ENCODE measurements around the gene MCUB.

The MCUB gene

DNA sequence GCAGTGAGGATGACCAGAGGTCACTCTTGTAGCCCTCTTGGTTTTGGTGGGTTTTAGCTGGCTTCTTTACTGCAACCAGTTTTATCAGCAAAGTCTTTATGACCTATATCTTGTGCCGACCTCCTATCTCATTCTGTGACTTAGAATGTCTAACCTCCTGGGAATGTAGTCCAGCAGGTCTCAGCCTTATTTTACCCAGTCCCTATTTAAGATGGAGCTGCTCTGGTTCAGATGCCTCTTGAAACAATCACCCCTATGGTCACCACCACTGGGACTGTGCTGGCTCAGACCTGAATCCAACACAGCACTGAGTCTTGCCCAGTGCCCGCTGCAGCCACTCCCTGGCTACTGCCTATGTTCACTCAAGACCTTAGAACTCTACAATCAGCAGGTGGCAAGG is 49.4 kb downstream of the MCUB start:
- no peaks in the 10 kb centered on the region for H3K4me1 ChIP-seq (ENCODE audit: insufficient read depth, poor library complexity, severe bottlenecking)
- H3K36me3 ChIP-seq (ENCODE audit: low read depth), result no peaks in the 10 kb centered on the region
- H3K27me3 ChIP-seq (ENCODE audit: insufficient read depth, poor library complexity, severe bottlenecking), result no peaks in the 10 kb centered on the region
- ATAC-seq (ENCODE audit: low read depth), result no peak
- TF ChIP-seq, protein P1, sequence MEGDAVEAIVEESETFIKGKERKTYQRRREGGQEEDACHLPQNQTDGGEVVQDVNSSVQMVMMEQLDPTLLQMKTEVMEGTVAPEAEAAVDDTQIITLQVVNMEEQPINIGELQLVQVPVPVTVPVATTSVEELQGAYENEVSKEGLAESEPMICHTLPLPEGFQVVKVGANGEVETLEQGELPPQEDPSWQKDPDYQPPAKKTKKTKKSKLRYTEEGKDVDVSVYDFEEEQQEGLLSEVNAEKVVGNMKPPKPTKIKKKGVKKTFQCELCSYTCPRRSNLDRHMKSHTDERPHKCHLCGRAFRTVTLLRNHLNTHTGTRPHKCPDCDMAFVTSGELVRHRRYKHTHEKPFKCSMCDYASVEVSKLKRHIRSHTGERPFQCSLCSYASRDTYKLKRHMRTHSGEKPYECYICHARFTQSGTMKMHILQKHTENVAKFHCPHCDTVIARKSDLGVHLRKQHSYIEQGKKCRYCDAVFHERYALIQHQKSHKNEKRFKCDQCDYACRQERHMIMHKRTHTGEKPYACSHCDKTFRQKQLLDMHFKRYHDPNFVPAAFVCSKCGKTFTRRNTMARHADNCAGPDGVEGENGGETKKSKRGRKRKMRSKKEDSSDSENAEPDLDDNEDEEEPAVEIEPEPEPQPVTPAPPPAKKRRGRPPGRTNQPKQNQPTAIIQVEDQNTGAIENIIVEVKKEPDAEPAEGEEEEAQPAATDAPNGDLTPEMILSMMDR (IDR thresholded peaks at IDR 0.05; ENCODE audit: poor library complexity, severe bottlenecking), result no peak
- H3K9me3 ChIP-seq (ENCODE audit: severe bottlenecking), result no peaks in the 10 kb centered on the region
- DNase-seq (ENCODE audit: low spot score), result no peak
- no peak overlapping the region for H3K27ac ChIP-seq (ENCODE audit: poor library complexity, severe bottlenecking)
- no peak overlapping the region for H3K4me3 ChIP-seq (ENCODE audit: severe bottlenecking)

DNA sequence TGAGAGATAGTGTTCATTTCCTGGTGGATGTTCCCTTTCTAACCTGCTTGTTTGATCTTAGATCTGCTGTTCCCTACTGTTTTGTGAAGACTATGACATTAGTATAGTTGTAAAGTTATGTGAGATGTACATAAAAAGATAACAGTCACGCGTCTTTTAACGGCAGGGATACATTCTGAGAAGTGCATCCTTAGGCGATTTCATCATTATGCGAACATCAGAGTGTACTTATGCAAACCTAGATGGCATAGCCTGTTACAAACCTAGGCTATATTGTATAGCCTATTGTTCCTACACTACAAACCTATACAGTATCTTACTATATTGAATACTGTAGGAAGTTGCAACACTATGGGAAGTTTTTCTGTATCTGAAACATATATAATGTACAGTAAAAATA is 50.4 kb downstream of the MCUB start:
- Histone ChIP-seq H3K4me3 (ENCODE audit: severe bottlenecking) (no peak overlapping the region), H3K4me1 (ENCODE audit: insufficient read depth, poor library complexity, severe bottlenecking) (no peaks in the 10 kb centered on the region), H3K27ac (ENCODE audit: poor library complexity, severe bottlenecking) (no peak overlapping the region), H3K9me3 (ENCODE audit: severe bottlenecking) (no peaks in the 10 kb centered on the region), H3K36me3 (ENCODE audit: low read depth) (no peaks in the 10 kb centered on the region), H3K27me3 (ENCODE audit: insufficient read depth, poor library complexity, severe bottlenecking) (no peaks in the 10 kb centered on the region)
- ATAC-seq (ENCODE audit: low read depth) (no peak), DNase-seq (ENCODE audit: low spot score) (no peak)
- TF ChIP-seq, protein P1 (IDR thresholded peaks at IDR 0.05; ENCODE audit: poor library complexity, severe bottlenecking), result no peak

DNA sequence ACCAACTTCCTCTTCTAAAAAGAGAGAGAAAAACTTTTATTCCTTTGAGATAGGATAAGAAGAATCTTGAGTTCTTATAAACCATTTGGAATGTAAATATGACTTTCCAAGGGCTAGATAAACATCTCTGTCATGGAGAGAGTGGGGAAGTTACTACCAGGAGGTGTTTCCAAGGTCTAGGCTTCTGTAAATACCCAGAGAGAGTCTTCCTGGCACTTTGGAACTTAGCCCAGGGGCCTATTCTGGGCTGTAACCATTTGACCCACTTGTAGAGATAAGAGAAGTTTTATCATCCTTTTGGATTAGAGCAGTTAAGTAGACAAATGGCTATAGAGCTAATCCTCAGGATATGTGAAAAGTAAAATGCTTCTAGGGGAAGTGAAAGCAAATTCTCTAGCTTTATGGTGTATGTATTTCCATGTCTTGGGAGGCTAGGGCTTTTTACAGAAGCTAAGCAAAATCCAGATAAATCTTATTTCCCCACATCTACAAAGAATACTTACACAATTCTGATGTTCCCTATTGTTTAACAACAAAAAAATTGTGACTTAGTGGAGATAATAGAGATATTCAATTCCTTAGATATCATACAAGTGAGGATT is 51.1 kb downstream of the MCUB start:
- Histone ChIP-seq H3K4me3 (ENCODE audit: severe bottlenecking) (no peak overlapping the region), H3K27ac (ENCODE audit: poor library complexity, severe bottlenecking) (no peak overlapping the region), H3K36me3 (ENCODE audit: low read depth) (no peaks in the 10 kb centered on the region), H3K4me1 (ENCODE audit: insufficient read depth, poor library complexity, severe bottlenecking) (no peaks in the 10 kb centered on the region), H3K9me3 (ENCODE audit: severe bottlenecking) (no peaks in the 10 kb centered on the region), H3K27me3 (ENCODE audit: insufficient read depth, poor library complexity, severe bottlenecking) (no peaks in the 10 kb centered on the region)
- no peak for ATAC-seq (ENCODE audit: low read depth)
- TF ChIP-seq, protein P1 (IDR thresholded peaks at IDR 0.05; ENCODE audit: poor library complexity, severe bottlenecking), result no peak
- no peak for DNase-seq (ENCODE audit: low spot score)

DNA sequence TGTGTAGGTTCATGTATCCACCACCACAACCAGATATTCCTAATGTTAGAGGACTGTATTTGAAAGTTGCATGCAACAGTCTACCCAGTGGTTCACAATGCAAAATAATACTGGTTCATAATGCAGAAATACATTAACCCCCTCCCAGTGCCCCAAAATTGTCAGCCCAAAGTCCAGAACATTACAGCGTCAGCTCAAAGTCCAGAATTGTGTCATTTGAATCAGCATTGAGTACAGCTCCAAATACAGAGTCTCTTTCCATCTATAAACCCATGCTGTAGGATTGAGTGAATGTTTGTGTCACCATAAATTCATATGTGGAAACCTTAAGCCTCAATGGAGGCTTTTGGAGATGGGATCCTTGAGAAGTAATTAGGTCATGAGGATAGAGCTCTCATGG is 54.0 kb downstream of the MCUB start:
- Histone ChIP-seq H3K4me1 (ENCODE audit: insufficient read depth, poor library complexity, severe bottlenecking) (no peaks in the 10 kb centered on the region), H3K27ac (ENCODE audit: poor library complexity, severe bottlenecking) (no peak overlapping the region), H3K27me3 (ENCODE audit: insufficient read depth, poor library complexity, severe bottlenecking) (no peaks in the 10 kb centered on the region), H3K9me3 (ENCODE audit: severe bottlenecking) (no peaks in the 10 kb centered on the region), H3K4me3 (ENCODE audit: severe bottlenecking) (no peak overlapping the region), H3K36me3 (ENCODE audit: low read depth) (no peaks in the 10 kb centered on the region)
- no peak for ATAC-seq (ENCODE audit: low read depth)
- TF ChIP-seq, protein P1 (IDR thresholded peaks at IDR 0.05; ENCODE audit: poor library complexity, severe bottlenecking), result no peak
- DNase-seq (ENCODE audit: low spot score), result no peak

DNA sequence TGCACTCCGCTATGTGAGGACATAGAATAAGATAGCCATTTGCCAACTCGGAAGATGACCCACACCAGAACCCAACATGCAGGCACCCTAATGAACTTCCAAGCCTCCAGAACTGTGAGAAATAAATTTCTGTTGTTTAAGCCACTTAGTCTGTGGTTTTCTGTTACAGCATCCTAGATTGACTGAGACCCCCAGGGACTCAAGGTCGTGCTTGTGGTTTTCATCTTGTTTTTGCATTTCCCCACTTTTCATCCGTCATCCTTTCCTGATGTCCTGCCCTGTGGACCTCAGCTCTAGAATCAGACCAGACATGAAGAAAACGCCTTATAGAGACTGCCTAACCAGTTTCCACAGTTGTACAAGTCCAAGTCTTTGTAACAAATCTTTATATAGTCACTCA is 54.4 kb downstream of the MCUB start:
- TF ChIP-seq, protein P1 (IDR thresholded peaks at IDR 0.05; ENCODE audit: poor library complexity, severe bottlenecking), result no peak
- DNase-seq (ENCODE audit: low spot score) (no peak), ATAC-seq (ENCODE audit: low read depth) (no peak)
- Histone ChIP-seq H3K27me3 (ENCODE audit: insufficient read depth, poor library complexity, severe bottlenecking) (no peaks in the 10 kb centered on the region), H3K9me3 (ENCODE audit: severe bottlenecking) (no peaks in the 10 kb centered on the region), H3K27ac (ENCODE audit: poor library complexity, severe bottlenecking) (no peak overlapping the region), H3K4me3 (ENCODE audit: severe bottlenecking) (no peak overlapping the region), H3K4me1 (ENCODE audit: insufficient read depth, poor library complexity, severe bottlenecking) (no peaks in the 10 kb centered on the region), H3K36me3 (ENCODE audit: low read depth) (no peaks in the 10 kb centered on the region)
